CD4-positive, alpha-beta T cell treated with Interleukin-15 for 4 hours (primary cell): ENCODE results near the gene BTBD16.

ENCODE experiments used
- DNase-seq: peaks from one replicate; pipeline ENCODE4 v3.0.0-alpha.2; 2020; ENCODE audit warnings: low spot score

The BTBD16 gene

GRCh38 chr10:122271076-122271475 is at the start of gene BTBD16:
TSS of gene BTBD16 (plus strand) at chr10:122271296. CDS start at chr10:122275082, 3,786 bp downstream.
- no peak for DNase-seq

- DNase-seq, result no peak
Measured at GRCh38 chr10:122221958-122222357, 49.1 kb upstream of the BTBD16 start.

- DNase-seq, result no peak
Measured at GRCh38 chr10:122222638-122223037, 48.5 kb upstream of the BTBD16 start.

GRCh38 chr10:122224159-122224558 is 46.9 kb upstream of the BTBD16 start:
- no peak for DNase-seq

GRCh38 chr10:122225330-122225729 is 45.8 kb upstream of the BTBD16 start:
- DNase-seq, result no peak

- DNase-seq, result no peak
Measured at GRCh38 chr10:122227754-122228153, 43.3 kb upstream of the BTBD16 start.

GRCh38 chr10:122229666-122230065 is 41.4 kb upstream of the BTBD16 start:
- no peak for DNase-seq

GRCh38 chr10:122230222-122230621 is 40.9 kb upstream of the BTBD16 start:
- DNase-seq, result no peak

GRCh38 chr10:122232769-122233168 is 38.3 kb upstream of the BTBD16 start:
- no peak for DNase-seq

GRCh38 chr10:122233857-122234348 is 37.2 kb upstream of the BTBD16 start:
- DNase-seq, result no peak

- no peak for DNase-seq
Measured at GRCh38 chr10:122234416-122234815, 36.7 kb upstream of the BTBD16 start.

- no peak for DNase-seq
Measured at GRCh38 chr10:122236690-122237306, 34.3 kb upstream of the BTBD16 start.

GRCh38 chr10:122237331-122237990 is 33.6 kb upstream of the BTBD16 start:
- no peak for DNase-seq

GRCh38 chr10:122239578-122240257 is 31.4 kb upstream of the BTBD16 start:
- DNase-seq, result no peak

- DNase-seq, result no peak
Measured at GRCh38 chr10:122240401-122240800, 30.7 kb upstream of the BTBD16 start.

- no peak for DNase-seq
Measured at GRCh38 chr10:122241836-122242235, 29.3 kb upstream of the BTBD16 start.

GRCh38 chr10:122243550-122243949 is 27.5 kb upstream of the BTBD16 start:
- no peak for DNase-seq

GRCh38 chr10:122244001-122244975 is 26.8 kb upstream of the BTBD16 start:
- no peak for DNase-seq

- no peak for DNase-seq
Measured at GRCh38 chr10:122245136-122245535, 26.0 kb upstream of the BTBD16 start.

- no peak for DNase-seq
Measured at GRCh38 chr10:122245897-122246296, 25.2 kb upstream of the BTBD16 start.

GRCh38 chr10:122246830-122247520 is 24.1 kb upstream of the BTBD16 start:
- no peak for DNase-seq
